Activated T-cell treated with anti-CD3 and anti-CD28 coated beads, Interleukin-2, amount 50 U/mL, for 24 hours (primary cell): ENCODE measurements around the gene CLCA2.
"Not testable (repeated sequence)": the region's sequence is repeated elsewhere in the genome, so short reads cannot be mapped to it uniquely, and the experiment has no call there.

ENCODE experiments used
- DNase-seq: peaks from one replicate; pipeline ENCODE4 v3.0.0-alpha.2; 2020
- H3K27ac Mint-ChIP-seq: 2 replicates; pipeline ENCODE4 v1.8.0; 2020; ENCODE audit warnings: mild to moderate bottlenecking, mixed read lengths
- H3K27me3 Mint-ChIP-seq: 2 replicates; pipeline ENCODE4 v1.8.0; 2020; ENCODE audit warnings: mixed read lengths
- H3K36me3 Mint-ChIP-seq: 2 replicates; pipeline ENCODE4 v1.8.0; 2020; ENCODE audit warnings: low read depth, mixed read lengths
- H3K4me1 Mint-ChIP-seq: 2 replicates; pipeline ENCODE4 v1.8.0; 2020; ENCODE audit warnings: low read depth, mixed read lengths
- H3K4me3 Mint-ChIP-seq: 2 replicates; pipeline ENCODE4 v1.8.0; 2020; ENCODE audit warnings: mild to moderate bottlenecking, moderate library complexity, mixed read lengths
- H3K9me3 Mint-ChIP-seq: 2 replicates; pipeline ENCODE4 v1.8.0; 2020; ENCODE audit warnings: mixed read lengths

The CLCA2 gene

GRCh38 chr1:86477682-86478081 lies 53.7 kb downstream of the CLCA2 start:
- Mint-ChIP-seq H3K4me1 (no peaks in the 10 kb centered on the region), H3K36me3 (no peaks in the 10 kb centered on the region), H3K9me3 (no peaks in the 10 kb centered on the region), H3K4me3 (no peak overlapping the region), H3K27ac (no peak overlapping the region), H3K27me3 (peaks cover 2% of the 10 kb centered on the region)
- no peak for DNase-seq

- no peak for DNase-seq
- H3K9me3 Mint-ChIP-seq = no peaks in the 10 kb centered on the region
- no peak overlapping the region for H3K27ac Mint-ChIP-seq
- no peak overlapping the region for H3K4me3 Mint-ChIP-seq
- H3K36me3 Mint-ChIP-seq = no peaks in the 10 kb centered on the region
- H3K4me1 Mint-ChIP-seq = no peaks in the 10 kb centered on the region
- H3K27me3 Mint-ChIP-seq = peaks cover under 1% of the 10 kb centered on the region
Observed at GRCh38 chr1:86478416-86479156, 54.6 kb downstream of the CLCA2 start.

- H3K9me3 Mint-ChIP-seq = no peaks in the 10 kb centered on the region
- no peak for DNase-seq
- no peaks in the 10 kb centered on the region for H3K27me3 Mint-ChIP-seq
- no peaks in the 10 kb centered on the region for H3K36me3 Mint-ChIP-seq
- H3K4me1 Mint-ChIP-seq = no peaks in the 10 kb centered on the region
- H3K4me3 Mint-ChIP-seq = no peak overlapping the region
- no peak overlapping the region for H3K27ac Mint-ChIP-seq
Observed at GRCh38 chr1:86481966-86482365, 58.0 kb downstream of the CLCA2 start.

- H3K36me3 Mint-ChIP-seq = no peaks in the 10 kb centered on the region
- H3K4me3 Mint-ChIP-seq = no peak overlapping the region
- H3K27me3 Mint-ChIP-seq = no peaks in the 10 kb centered on the region
- H3K4me1 Mint-ChIP-seq = no peaks in the 10 kb centered on the region
- no peaks in the 10 kb centered on the region for H3K9me3 Mint-ChIP-seq
- DNase-seq = no peak
- H3K27ac Mint-ChIP-seq = no peak overlapping the region
Observed at GRCh38 chr1:86487131-86487810, 63.3 kb downstream of the CLCA2 start.

GRCh38 chr1:86487811-86488141 lies 63.8 kb downstream of the CLCA2 start:
- H3K36me3 Mint-ChIP-seq = no peaks in the 10 kb centered on the region
- no peak overlapping the region for H3K27ac Mint-ChIP-seq
- H3K27me3 Mint-ChIP-seq = no peaks in the 10 kb centered on the region

GRCh38 chr1:86489242-86489878 lies 65.4 kb downstream of the CLCA2 start:
- no peak overlapping the region for H3K27ac Mint-ChIP-seq

More at GRCh38 chr1:86487811-86488141, 63.8 kb downstream of the CLCA2 start:
- Mint-ChIP-seq H3K4me1 (no peaks in the 10 kb centered on the region), H3K4me3 (no peak overlapping the region), H3K9me3 (no peaks in the 10 kb centered on the region)
- DNase-seq = no peak

GRCh38 chr1:86491171-86491950 lies 67.4 kb downstream of the CLCA2 start:
- no peak overlapping the region for H3K4me3 Mint-ChIP-seq
- peaks cover 3% of the 10 kb centered on the region for H3K27me3 Mint-ChIP-seq
- no peaks in the 10 kb centered on the region for H3K4me1 Mint-ChIP-seq
- DNase-seq = no peak
- no peak overlapping the region for H3K27ac Mint-ChIP-seq
- no peaks in the 10 kb centered on the region for H3K36me3 Mint-ChIP-seq
- no peaks in the 10 kb centered on the region for H3K9me3 Mint-ChIP-seq

More at GRCh38 chr1:86489242-86489878, 65.4 kb downstream of the CLCA2 start:
- H3K36me3 Mint-ChIP-seq = no peaks in the 10 kb centered on the region
- H3K27me3 Mint-ChIP-seq = no peaks in the 10 kb centered on the region
- no peaks in the 10 kb centered on the region for H3K9me3 Mint-ChIP-seq
- H3K4me1 Mint-ChIP-seq = no peaks in the 10 kb centered on the region
- DNase-seq = no peak
- H3K4me3 Mint-ChIP-seq = no peak overlapping the region

GRCh38 chr1:86498281-86498680 lies 74.3 kb downstream of the CLCA2 start:
- no peak overlapping the region for H3K4me3 Mint-ChIP-seq
- DNase-seq = no peak
- no peaks in the 10 kb centered on the region for H3K36me3 Mint-ChIP-seq
- H3K27ac Mint-ChIP-seq = no peak overlapping the region
- H3K9me3 Mint-ChIP-seq = no peaks in the 10 kb centered on the region
- H3K4me1 Mint-ChIP-seq = peaks cover 8% of the 10 kb centered on the region
- H3K27me3 Mint-ChIP-seq = peaks cover 14% of the 10 kb centered on the region

GRCh38 chr1:86499987-86500593 lies 76.1 kb downstream of the CLCA2 start:
- no peak overlapping the region for H3K4me3 Mint-ChIP-seq
- H3K9me3 Mint-ChIP-seq = no peaks in the 10 kb centered on the region
- peaks cover 20% of the 10 kb centered on the region for H3K27me3 Mint-ChIP-seq
- H3K4me1 Mint-ChIP-seq = peaks cover 8% of the 10 kb centered on the region
- no peaks in the 10 kb centered on the region for H3K36me3 Mint-ChIP-seq
- no peak overlapping the region for H3K27ac Mint-ChIP-seq
- DNase-seq = no peak

GRCh38 chr1:86500714-86501113 lies 76.7 kb downstream of the CLCA2 start:
- DNase-seq = no peak
- no peak overlapping the region for H3K4me3 Mint-ChIP-seq
- peaks cover 8% of the 10 kb centered on the region for H3K4me1 Mint-ChIP-seq
- peaks cover 20% of the 10 kb centered on the region for H3K27me3 Mint-ChIP-seq
- no peaks in the 10 kb centered on the region for H3K9me3 Mint-ChIP-seq
- no peaks in the 10 kb centered on the region for H3K36me3 Mint-ChIP-seq
- H3K27ac Mint-ChIP-seq = no peak overlapping the region

GRCh38 chr1:86502125-86502646 lies 78.2 kb downstream of the CLCA2 start:
- Mint-ChIP-seq H3K4me3 (peak overlapping the region; percentile 67), H3K27me3 (peaks cover 15% of the 10 kb centered on the region)
- H3K4me1 Mint-ChIP-seq, H3K27ac Mint-ChIP-seq, H3K36me3 Mint-ChIP-seq, H3K9me3 Mint-ChIP-seq: not testable (repeated sequence)
- DNase-seq = peak; percentile 43

- Mint-ChIP-seq H3K36me3 (no peaks in the 10 kb centered on the region), H3K27ac (no peak overlapping the region), H3K4me3 (peak overlapping the region; percentile 67), H3K27me3 (peaks cover 15% of the 10 kb centered on the region), H3K4me1 (peaks cover 8% of the 10 kb centered on the region), H3K9me3 (no peaks in the 10 kb centered on the region)
- no peak for DNase-seq
Observed at GRCh38 chr1:86502721-86503405, 78.9 kb downstream of the CLCA2 start.

GRCh38 chr1:86503406-86504136 lies 79.6 kb downstream of the CLCA2 start:
- Mint-ChIP-seq H3K4me3 (no peak overlapping the region), H3K9me3 (no peaks in the 10 kb centered on the region), H3K27ac (no peak overlapping the region), H3K27me3 (peaks cover 13% of the 10 kb centered on the region), H3K36me3 (no peaks in the 10 kb centered on the region), H3K4me1 (peaks cover 8% of the 10 kb centered on the region)
- no peak for DNase-seq
